Immature natural killer cell (primary cell): Measurements from ENCODE around the gene SCN3B. TPM values are rescaled to one million over a fixed set of nuclear protein-coding genes. Genes with fewer than 3 reads are reported as not detected.

Experiments
- DNase-seq, 3 donors: peaks; one replicate each; pipeline ENCODE4 v3.0.0; 2022; ENCODE audit warnings: mixed read lengths in 1 of 3
- H3K27ac Mint-ChIP-seq, 6 donors: one replicate each; pipeline ENCODE4 v1.8.0; 2020; ENCODE audit warnings: mixed read lengths in 6 of 6, mild to moderate bottlenecking in 5 of 6, inconsistent platforms in 4 of 6, moderate library complexity in 3 of 6
- H3K27me3 Mint-ChIP-seq, 3 donors: one replicate each; pipeline ENCODE4 v1.8.0; 2020 to 2021; ENCODE audit warnings: low read depth in 3 of 3, mild to moderate bottlenecking in 3 of 3, mixed read lengths in 3 of 3, moderate library complexity in 3 of 3, inconsistent platforms in 1 of 3
- H3K36me3 Mint-ChIP-seq, 3 donors: one replicate each; pipeline ENCODE4 v1.8.0; 2020; ENCODE audit warnings: mixed read lengths in 3 of 3, inconsistent platforms in 2 of 3, mild to moderate bottlenecking in 2 of 3
- H3K4me1 Mint-ChIP-seq, 2 donors: one replicate each; pipeline ENCODE4 v1.8.0; 2020; ENCODE audit warnings: inconsistent platforms in 2 of 2, mild to moderate bottlenecking in 2 of 2, mixed read lengths in 2 of 2, moderate library complexity in 1 of 2
- H3K4me3 Mint-ChIP-seq, 5 donors: one replicate each; pipeline ENCODE4 v1.8.0; 2020; ENCODE audit warnings: mild to moderate bottlenecking in 5 of 5, mixed read lengths in 5 of 5, inconsistent platforms in 3 of 5, moderate library complexity in 3 of 5
- H3K9me3 Mint-ChIP-seq, 6 donors: one replicate each; pipeline ENCODE4 v1.8.0; 2020; ENCODE audit warnings: mild to moderate bottlenecking in 6 of 6, mixed read lengths in 6 of 6, inconsistent platforms in 4 of 6, moderate library complexity in 3 of 6
- polyA plus RNA-seq, 3 donors: library from polyadenylated mRNA; unstranded; fragments of 300-500 nt; fragmentation: Illumina TruSeq; gene quantifications; one replicate each; pipeline ENCODE4 v1.2.3, GENCODE V29; 2021

The SCN3B gene
- polyA plus RNA-seq, 3 donors from 2014 or later: not detected

GRCh38 chr11:123607781-123608180 lies 46.6 kb downstream of the SCN3B start:
- Mint-ChIP-seq H3K36me3 (peaks cover 15 to 22% (median 16%) of the 10 kb centered on the region in 3 donors), H3K27ac (no peak overlapping the region), H3K9me3 (no peaks in the 10 kb centered on the region), H3K4me1 (no peaks in the 10 kb centered on the region), H3K27me3 (peaks cover 0 to 2% (median 0%) of the 10 kb centered on the region in 3 donors), H3K4me3 (no peak overlapping the region)
- DNase-seq: no peak

GRCh38 chr11:123603666-123604065 lies 50.8 kb downstream of the SCN3B start:
- H3K36me3 Mint-ChIP-seq: peaks cover 8 to 20% (median 18%) of the 10 kb centered on the region in 3 donors
- H3K9me3 Mint-ChIP-seq: no peaks in the 10 kb centered on the region
- H3K27me3 Mint-ChIP-seq: peaks cover 0 to 3% (median 0%) of the 10 kb centered on the region in 3 donors
- H3K4me3 Mint-ChIP-seq: no peak overlapping the region
- no peak overlapping the region for H3K27ac Mint-ChIP-seq
- DNase-seq: no peak
- no peaks in the 10 kb centered on the region for H3K4me1 Mint-ChIP-seq

- Mint-ChIP-seq H3K4me3 (no peak overlapping the region), H3K27ac (no peak overlapping the region)
Observed at GRCh38 chr11:123601743-123602142, 52.7 kb downstream of the SCN3B start.

GRCh38 chr11:123601136-123601535 lies 53.3 kb downstream of the SCN3B start:
- no peak for DNase-seq
- Mint-ChIP-seq H3K4me3 (no peak overlapping the region), H3K36me3 (peaks cover 4 to 19% (median 15%) of the 10 kb centered on the region in 3 donors), H3K4me1 (no peaks in the 10 kb centered on the region), H3K27ac (no peak overlapping the region), H3K27me3 (peaks cover 0 to 3% (median 0%) of the 10 kb centered on the region in 3 donors), H3K9me3 (no peaks in the 10 kb centered on the region)

More at GRCh38 chr11:123601743-123602142, 52.7 kb downstream of the SCN3B start:
- Mint-ChIP-seq H3K9me3 (no peaks in the 10 kb centered on the region), H3K36me3 (peaks cover 4 to 19% (median 14%) of the 10 kb centered on the region in 3 donors), H3K27me3 (peaks cover 0 to 3% (median 0%) of the 10 kb centered on the region in 3 donors), H3K4me1 (no peaks in the 10 kb centered on the region)
- no peak for DNase-seq

GRCh38 chr11:123597859-123598258 lies 56.6 kb downstream of the SCN3B start:
- Mint-ChIP-seq H3K9me3 (no peaks in the 10 kb centered on the region), H3K36me3 (peaks cover 4 to 15% (median 12%) of the 10 kb centered on the region in 3 donors), H3K4me3 (no peak overlapping the region), H3K27me3 (peaks cover 0 to 2% (median 1%) of the 10 kb centered on the region in 3 donors), H3K27ac (no peak overlapping the region), H3K4me1 (no peaks in the 10 kb centered on the region)
- DNase-seq: no peak

- Mint-ChIP-seq H3K27me3 (peaks cover 0 to 2% (median 0%) of the 10 kb centered on the region in 3 donors), H3K4me3 (no peak overlapping the region), H3K9me3 (no peaks in the 10 kb centered on the region), H3K27ac (no peak overlapping the region), H3K4me1 (no peaks in the 10 kb centered on the region), H3K36me3 (peaks cover 3 to 7% (median 4%) of the 10 kb centered on the region in 3 donors)
- DNase-seq: no peak
Observed at GRCh38 chr11:123594921-123595320, 59.5 kb downstream of the SCN3B start.

- no peak for DNase-seq
- Mint-ChIP-seq H3K4me1 (no peaks in the 10 kb centered on the region), H3K27me3 (peaks cover 0 to 2% (median 0%) of the 10 kb centered on the region in 3 donors), H3K27ac (no peak overlapping the region), H3K4me3 (no peak overlapping the region), H3K36me3 (peaks cover 3 to 7% (median 4%) of the 10 kb centered on the region in 3 donors), H3K9me3 (no peaks in the 10 kb centered on the region)
Observed at GRCh38 chr11:123594188-123594901, 60.1 kb downstream of the SCN3B start.

- peaks cover 0 to 2% (median 0%) of the 10 kb centered on the region in 3 donors for H3K27me3 Mint-ChIP-seq
Observed at GRCh38 chr11:123593570-123593969, 60.9 kb downstream of the SCN3B start.

GRCh38 chr11:123590296-123590912 lies 64.0 kb downstream of the SCN3B start:
- no peaks in the 10 kb centered on the region for H3K9me3 Mint-ChIP-seq
- H3K36me3 Mint-ChIP-seq: peaks cover 0 to 4% (median 0%) of the 10 kb centered on the region in 3 donors
- no peaks in the 10 kb centered on the region for H3K4me1 Mint-ChIP-seq
- H3K27ac Mint-ChIP-seq: no peak overlapping the region
- no peaks in the 10 kb centered on the region for H3K27me3 Mint-ChIP-seq
- no peak overlapping the region for H3K4me3 Mint-ChIP-seq
- DNase-seq: no peak

More at GRCh38 chr11:123593570-123593969, 60.9 kb downstream of the SCN3B start:
- Mint-ChIP-seq H3K36me3 (peaks cover 3 to 4% (median 4%) of the 10 kb centered on the region in 3 donors), H3K4me3 (no peak overlapping the region), H3K9me3 (no peaks in the 10 kb centered on the region), H3K4me1 (no peaks in the 10 kb centered on the region), H3K27ac (no peak overlapping the region)
- DNase-seq: no peak

GRCh38 chr11:123588864-123589262 lies 65.6 kb downstream of the SCN3B start:
- no peak overlapping the region for H3K4me3 Mint-ChIP-seq
- H3K4me1 Mint-ChIP-seq: no peaks in the 10 kb centered on the region
- H3K27me3 Mint-ChIP-seq: no peaks in the 10 kb centered on the region
- no peak for DNase-seq
- H3K36me3 Mint-ChIP-seq: peaks cover 0 to 4% (median 0%) of the 10 kb centered on the region in 3 donors
- no peak overlapping the region for H3K27ac Mint-ChIP-seq
- no peaks in the 10 kb centered on the region for H3K9me3 Mint-ChIP-seq

- no peaks in the 10 kb centered on the region for H3K9me3 Mint-ChIP-seq
- H3K36me3 Mint-ChIP-seq: peaks cover 0 to 1% (median 0%) of the 10 kb centered on the region in 3 donors
- no peak overlapping the region for H3K27ac Mint-ChIP-seq
- H3K27me3 Mint-ChIP-seq: no peaks in the 10 kb centered on the region
- no peak for DNase-seq
- no peak overlapping the region for H3K4me3 Mint-ChIP-seq
- no peaks in the 10 kb centered on the region for H3K4me1 Mint-ChIP-seq
Observed at GRCh38 chr11:123588117-123588863, 66.1 kb downstream of the SCN3B start.

- DNase-seq: no peak
- Mint-ChIP-seq H3K9me3 (no peaks in the 10 kb centered on the region), H3K27me3 (no peaks in the 10 kb centered on the region), H3K36me3 (no peaks in the 10 kb centered on the region), H3K27ac (no peak overlapping the region), H3K4me1 (no peaks in the 10 kb centered on the region), H3K4me3 (no peak overlapping the region)
Observed at GRCh38 chr11:123587559-123587958, 66.9 kb downstream of the SCN3B start.

- no peak for DNase-seq
- H3K27ac Mint-ChIP-seq: no peak overlapping the region
- no peaks in the 10 kb centered on the region for H3K36me3 Mint-ChIP-seq
- no peak overlapping the region for H3K4me3 Mint-ChIP-seq
- no peaks in the 10 kb centered on the region for H3K4me1 Mint-ChIP-seq
- H3K9me3 Mint-ChIP-seq: no peaks in the 10 kb centered on the region
- H3K27me3 Mint-ChIP-seq: no peaks in the 10 kb centered on the region
Observed at GRCh38 chr11:123587044-123587443, 67.4 kb downstream of the SCN3B start.

GRCh38 chr11:123586568-123586967 lies 67.9 kb downstream of the SCN3B start:
- Mint-ChIP-seq H3K9me3 (no peaks in the 10 kb centered on the region), H3K27ac (no peak overlapping the region), H3K27me3 (no peaks in the 10 kb centered on the region), H3K4me3 (no peak overlapping the region), H3K36me3 (no peaks in the 10 kb centered on the region), H3K4me1 (no peaks in the 10 kb centered on the region)
- no peak for DNase-seq
